ENCODE measurements around the gene XAGE1A.
"Not testable (repeated sequence)": the region's sequence is repeated elsewhere in the genome, so short reads cannot be mapped to it uniquely, and the experiment has no call there.

XAGE1A gene

GRCh38 chrX:52495545-52496418 lies at the start of gene XAGE1A:
XAGE1A (plus strand) TSS chrX:52495808; CDS start chrX:52497362, 1,554 bp downstream.
- in situ Hi-C loops (cut with MboI; ENCODE audit: low sequenced_read_pairs): not testable (repeated sequence)

DNA sequence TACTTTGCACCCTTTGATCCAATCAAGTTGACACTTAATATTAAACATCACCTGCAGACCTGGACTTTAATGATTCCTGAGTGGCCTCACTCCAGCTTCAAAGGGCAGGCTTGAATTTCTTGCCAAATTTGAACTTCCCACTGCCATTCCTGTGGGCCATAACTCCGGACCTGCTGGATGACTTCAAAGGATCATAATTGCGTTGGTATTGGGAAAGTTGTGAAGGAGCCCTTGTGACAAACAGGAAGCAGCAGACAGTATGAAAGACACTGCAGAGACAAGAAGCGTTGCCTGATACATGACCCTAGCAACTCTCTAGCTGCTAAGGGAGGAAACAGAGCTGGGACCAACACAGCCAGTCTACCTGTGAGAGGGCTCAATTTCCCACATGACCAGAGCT lies 43.6 kb upstream of the XAGE1A start:
- in situ Hi-C loops (cut with MboI; ENCODE audit: low sequenced_read_pairs): not testable (repeated sequence)

DNA sequence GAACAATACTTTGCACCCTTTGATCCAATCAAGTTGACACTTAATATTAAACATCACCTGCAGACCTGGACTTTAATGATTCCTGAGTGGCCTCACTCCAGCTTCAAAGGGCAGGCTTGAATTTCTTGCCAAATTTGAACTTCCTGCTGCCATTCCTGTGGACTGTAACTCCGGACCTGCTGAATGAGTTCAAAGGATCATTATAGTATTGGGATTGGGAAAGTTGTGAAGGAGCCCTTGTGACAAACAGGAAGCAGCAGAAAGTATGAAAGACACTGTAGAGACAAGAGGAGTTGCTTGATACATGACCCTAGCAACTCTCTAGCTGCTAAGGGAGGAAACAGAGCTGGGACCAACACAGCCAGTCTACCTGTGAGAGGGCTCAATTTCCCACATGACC lies 24.3 kb upstream of the XAGE1A start:
- in situ Hi-C loops (cut with MboI; ENCODE audit: low sequenced_read_pairs): not testable (repeated sequence)

DNA sequence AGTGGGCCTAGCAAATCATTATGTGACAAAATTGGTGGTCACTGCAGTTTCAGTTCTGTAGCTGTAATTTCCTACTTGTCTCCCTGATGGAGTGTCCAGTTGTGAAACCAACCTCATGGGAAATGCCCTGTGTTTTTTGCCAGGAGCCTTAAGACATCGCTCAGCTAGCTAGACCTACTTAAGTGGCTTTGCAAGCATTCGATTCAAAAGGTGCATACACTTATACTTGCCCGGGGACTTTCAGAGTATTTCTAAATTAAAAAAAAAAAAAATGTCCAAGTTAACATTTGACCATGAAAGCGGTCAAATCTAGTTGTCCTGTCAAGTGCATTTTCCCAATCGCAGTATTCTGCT lies 788 bp downstream of the XAGE1A start:
- in situ Hi-C loops (cut with MboI; ENCODE audit: low sequenced_read_pairs): not testable (repeated sequence)

GRCh38 chrX:52501362-52501761 lies 5.8 kb downstream of the XAGE1A start:
- in situ Hi-C loops (cut with MboI; ENCODE audit: low sequenced_read_pairs): not testable (repeated sequence)

GRCh38 chrX:52504551-52504950 lies 8.9 kb downstream of the XAGE1A start:
- in situ Hi-C loops (cut with MboI; ENCODE audit: low sequenced_read_pairs): no loop called here

GRCh38 chrX:52507331-52507730 lies 11.7 kb downstream of the XAGE1A start:
- in situ Hi-C loops (cut with MboI; ENCODE audit: low sequenced_read_pairs): no loop called here

DNA sequence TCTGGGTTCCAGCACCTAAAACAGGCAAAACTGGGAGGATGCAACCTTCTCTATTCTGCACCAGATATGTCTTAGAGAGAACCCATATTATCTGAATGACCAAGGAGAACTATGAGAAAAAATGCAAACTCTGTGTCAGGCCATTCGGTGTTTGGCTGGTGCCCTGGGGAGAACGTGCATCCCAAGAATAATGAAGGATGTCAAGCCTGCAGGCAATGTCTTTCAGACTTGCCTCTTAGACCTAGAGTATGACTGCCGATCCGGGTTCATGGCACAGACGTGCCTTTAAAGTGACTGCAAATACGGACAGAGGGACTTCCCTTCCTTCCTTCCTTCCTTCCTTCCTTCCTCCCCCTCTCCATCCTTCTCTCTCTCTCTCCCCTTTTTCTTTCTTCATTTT lies 14.3 kb downstream of the XAGE1A start:
- in situ Hi-C loops (cut with MboI; ENCODE audit: low sequenced_read_pairs): no loop called here

GRCh38 chrX:52511126-52511525 lies 15.5 kb downstream of the XAGE1A start:
- in situ Hi-C loops (cut with MboI; ENCODE audit: low sequenced_read_pairs): not testable (repeated sequence)

GRCh38 chrX:52516110-52516986 lies 20.7 kb downstream of the XAGE1A start:
- in situ Hi-C loops (cut with MboI; ENCODE audit: low sequenced_read_pairs): not testable (repeated sequence)

- in situ Hi-C loops (cut with MboI; ENCODE audit: low sequenced_read_pairs): not testable (repeated sequence)
Observed at GRCh38 chrX:52516987-52517325, 21.3 kb downstream of the XAGE1A start, which contains the start of gene XAGE1B. XAGE1B (minus strand) TSS chrX:52517063; CDS start chrX:52515527, 1,536 bp downstream.

DNA sequence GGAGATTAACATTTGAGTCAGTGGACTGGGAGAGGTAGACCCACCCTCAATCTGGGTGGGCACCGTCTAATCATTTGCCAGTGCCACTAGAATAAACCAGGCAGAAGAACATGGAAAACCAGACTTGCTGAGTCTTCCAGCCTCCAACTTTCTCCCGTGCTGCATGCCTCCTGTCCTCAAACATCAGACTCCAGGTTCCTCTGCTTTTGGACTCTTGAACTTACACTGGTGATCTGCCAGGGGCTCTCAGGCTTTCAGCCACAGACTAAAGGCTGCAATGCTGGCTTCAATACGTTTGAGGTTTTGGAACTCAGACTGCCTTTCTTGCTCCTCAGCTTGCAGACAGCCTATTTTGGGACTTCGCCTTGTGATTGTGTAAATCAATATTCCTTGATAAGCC lies 45.4 kb downstream of the XAGE1A start:
- in situ Hi-C loops (cut with MboI; ENCODE audit: low sequenced_read_pairs): not testable (repeated sequence)

DNA sequence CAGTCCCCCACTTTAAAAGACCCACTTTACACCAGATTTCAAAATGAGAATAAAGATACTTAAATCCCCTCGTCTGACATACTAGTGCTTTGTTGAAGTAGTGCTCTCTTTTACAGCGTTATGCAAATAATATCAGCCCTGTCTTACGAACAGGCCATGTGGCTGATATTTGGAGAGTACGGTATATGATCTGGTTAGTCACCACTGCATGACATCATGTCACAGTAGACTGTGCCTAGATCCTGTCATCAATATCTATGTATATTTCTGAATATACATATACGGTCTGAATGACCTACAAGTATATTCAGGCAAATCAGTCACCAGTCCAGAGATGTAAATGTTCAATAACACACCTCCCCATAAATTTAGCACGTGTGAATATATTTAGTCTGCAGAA lies 46.7 kb downstream of the XAGE1A start:
- in situ Hi-C loops (cut with MboI; ENCODE audit: low sequenced_read_pairs): no loop called here

GRCh38 chrX:52544147-52544840 lies 48.7 kb downstream of the XAGE1A start:
- in situ Hi-C loops (cut with MboI; ENCODE audit: low sequenced_read_pairs): no loop called here

GRCh38 chrX:52548769-52549168 lies 53.2 kb downstream of the XAGE1A start:
- in situ Hi-C loops (cut with MboI; ENCODE audit: low sequenced_read_pairs): not testable (repeated sequence)

All from HL-60/S4 treated with retinoic acid at 250 ng/mL for 4 days and 3 days (cell line).